HepG2 (cell line): ENCODE results near the gene ADAMTS12. TPM values are rescaled to one million over a fixed set of nuclear protein-coding genes. Genes with fewer than 3 reads are reported as not detected.

Experiments used
- ATAC-seq: fragments of 200-7000 bp; cut with Tn5 transposase; 3 replicates; pipeline ENCODE4 v1.9.1; 2020; ENCODE audit warnings: mild to moderate bottlenecking, moderate library complexity
- BruUV-seq: library from RNA; stranded (reverse); fragments of 400-500 nt; replicated peaks from 2 replicates; lab custom pipeline; 2021; lab: Mats Ljungman, UMichigan
- CTCF ChIA-PET: fragments of 300-600 bp; formaldehyde crosslinking; extraction: SDS; loops from one replicate; lab custom pipeline; 2021; ENCODE audit warnings: low total read pairs, inconsistent platforms, low intra/inter-chr PET ratio; lab: Yijun Ruan, JAX
- POLR2A ChIA-PET: fragments of 350-600 bp; sonication (Branson Sonifier 250); formaldehyde crosslinking; loops from one replicate; lab custom pipeline; 2020; ENCODE audit warnings: antibody characterized with exemption, inconsistent platforms; lab: Yijun Ruan, JAX
- DNase-seq: peaks from one replicate; pipeline ENCODE4 v3.0.0-alpha.2; 2015; ENCODE audit warnings: low spot score
- FAIRE-seq: peaks from 3 replicates; lab custom pipeline; 2011; peaks lifted over from hg19 to GRCh38; lab: Jason Lieb, UNC
- H2AFZ ChIP-seq: one replicate; pipeline ENCODE4 v1.6.1; 2011; ENCODE audit warnings: low read length, inconsistent platforms
- H3K27ac ChIP-seq: fragments of 300-600 bp; 3 replicates; pipeline ENCODE4 v1.8.0; 2011; ENCODE audit warnings: mixed run types, mild to moderate bottlenecking, mixed read lengths, low read length, inconsistent platforms; ENCODE audit not compliant: insufficient read depth; ENCODE audit errors: extremely low read length
- H3K27me3 ChIP-seq, 2 experiments: fragments of 200-600 bp in 1 of 2; 2 replicates in 1 of 2; 3 replicates in 1 of 2; pipeline versions ENCODE4 v1.6.0 to v1.8.0; 2011; ENCODE audit warnings: low read length in 2 of 2, mild to moderate bottlenecking in 2 of 2, moderate library complexity in 2 of 2, inconsistent platforms in 1 of 2; ENCODE audit not compliant: insufficient read depth in 2 of 2, control insufficient read depth in 1 of 2
- H3K36me3 ChIP-seq, 2 experiments: fragments of 200-600 bp in 1 of 2; replicated peaks in 1 of 2; 2 replicates in 1 of 2; 3 replicates in 1 of 2; pipeline versions ENCODE4 v1.5.1 to v1.8.0; 2011; ENCODE audit warnings: low read length in 2 of 2, inconsistent platforms in 1 of 2; ENCODE audit not compliant: insufficient read depth in 2 of 2, control insufficient read depth in 1 of 2
- H3K4me1 ChIP-seq: 2 replicates; pipeline ENCODE4 v1.5.1; 2012; ENCODE audit warnings: low read length, inconsistent platforms; ENCODE audit not compliant: insufficient read depth
- H3K4me2 ChIP-seq: 2 replicates; pipeline ENCODE4 v1.6.0; 2011; ENCODE audit warnings: low read depth, low read length, inconsistent platforms
- H3K4me3 ChIP-seq, 3 experiments: fragments of 200-600 bp in 1 of 3; sonication (generic), shearing (Covaris generic) in 1 of 3; replicated peaks in 1 of 3; 2 replicates each; pipeline ENCODE4 v1.5.1; 2011 to 2016; ENCODE audit warnings: low read length in 3 of 3, inconsistent platforms in 2 of 3, low read depth in 2 of 3, mild to moderate bottlenecking in 2 of 3, control low read depth in 1 of 3, mixed read lengths in 1 of 3; ENCODE audit not compliant: insufficient read depth in 1 of 3
- H3K79me2 ChIP-seq: one replicate; pipeline ENCODE4 v1.6.1; 2011; ENCODE audit warnings: low read length, inconsistent platforms; ENCODE audit not compliant: insufficient read depth
- H3K9ac ChIP-seq: 2 replicates; pipeline ENCODE4 v1.6.0; 2011; ENCODE audit warnings: mild to moderate bottlenecking, low read depth, low read length, inconsistent platforms; ENCODE audit not compliant: insufficient read depth
- H3K9me3 ChIP-seq: 2 replicates; pipeline ENCODE4 v1.5.1; 2012; ENCODE audit warnings: mild to moderate bottlenecking, low read length
- H4K20me1 ChIP-seq: 2 replicates; pipeline ENCODE4 v1.6.0; 2011; ENCODE audit warnings: inconsistent platforms, mild to moderate bottlenecking, low read length, moderate library complexity; ENCODE audit not compliant: insufficient read depth
- AKAP8 ChIP-seq: sonication (generic); formaldehyde crosslinking; IDR thresholded peaks from 2 replicates; pipeline ENCODE4 v1.5.1; 2020; ENCODE audit warnings: mild to moderate bottlenecking, missing genetic modification reagents
- CHD2 ChIP-seq: IDR thresholded peaks from 2 replicates; pipeline ENCODE4 v1.6.1; 2011; ENCODE audit warnings: low read depth, low read length, improper control_type of control experiment
- FOXK2 ChIP-seq: fragments of 450-650 bp; IDR thresholded peaks from 2 replicates; pipeline ENCODE4 v1.6.1; 2016
- HES4 ChIP-seq: sonication (generic); formaldehyde crosslinking; IDR thresholded peaks from 2 replicates; pipeline ENCODE4 v1.9.0; 2021; ENCODE audit warnings: mild to moderate bottlenecking, missing genetic modification reagents, borderline replicate concordance
- HNF4A ChIP-seq: sonication (generic); formaldehyde crosslinking; IDR thresholded peaks from 2 replicates; pipeline ENCODE4 v1.4.0; 2020; ENCODE audit warnings: missing genetic modification reagents
- KMT2B ChIP-seq: IDR thresholded peaks from 2 replicates; pipeline ENCODE4 v1.6.1; 2016; ENCODE audit warnings: missing genetic modification reagents, missing compliant biosample characterization
- MAFF ChIP-seq: IDR thresholded peaks from 2 replicates; pipeline ENCODE4 v1.6.1; 2011; ENCODE audit warnings: low read depth, low read length, improper control_type of control experiment
- MAFK ChIP-seq, 2 experiments: IDR thresholded peaks in 1 of 2; conservative IDR thresholded peaks in 1 of 2; 2 replicates each; pipeline ENCODE4 v1.6.1; 2011; ENCODE audit warnings: improper control_type of control experiment in 2 of 2, low read length in 2 of 2
- NCOR1 ChIP-seq: fragments of 200-600 bp; sonication (generic); IDR thresholded peaks from 2 replicates; pipeline ENCODE4 v1.7.0; 2017; ENCODE audit warnings: antibody characterized with exemption, low read length, borderline replicate concordance
- PAF1 ChIP-seq: IDR thresholded peaks from 2 replicates; pipeline ENCODE4 v1.6.1; 2016; ENCODE audit warnings: missing genetic modification reagents, missing compliant biosample characterization
- SIX4 ChIP-seq: sonication (generic); formaldehyde crosslinking; IDR thresholded peaks from 2 replicates; pipeline ENCODE4 v1.4.0; 2020; ENCODE audit warnings: missing genetic modification reagents
- TAF15 ChIP-seq: fragments of 200-400 bp; formaldehyde crosslinking; IDR thresholded peaks from one replicate; pipeline ENCODE4 v1.6.1; 2018; ENCODE audit warnings: mild to moderate bottlenecking, low read depth, low read length; ENCODE audit not compliant: poor library complexity, severe bottlenecking
- WIZ ChIP-seq: sonication (generic); formaldehyde crosslinking; IDR thresholded peaks from 2 replicates; pipeline ENCODE4 v1.5.1; 2020; ENCODE audit warnings: mild to moderate bottlenecking, missing genetic modification reagents
- XBP1 ChIP-seq: sonication (generic); formaldehyde crosslinking; IDR thresholded peaks from 2 replicates; pipeline ENCODE4 v1.5.0; 2020; ENCODE audit warnings: missing genetic modification reagents
- ZBTB8A ChIP-seq: sonication (generic); formaldehyde crosslinking; IDR thresholded peaks from 2 replicates; pipeline ENCODE4 v1.4.0; 2020; ENCODE audit warnings: mild to moderate bottlenecking, low read depth, missing genetic modification reagents, borderline replicate concordance
- ZNF550 ChIP-seq: sonication (generic); formaldehyde crosslinking; IDR thresholded peaks from 2 replicates; pipeline ENCODE4 v1.4.0; 2020; ENCODE audit warnings: mild to moderate bottlenecking, missing genetic modification reagents, borderline replicate concordance
- ZNF879 ChIP-seq: sonication (generic); formaldehyde crosslinking; IDR thresholded peaks from 2 replicates; pipeline ENCODE4 v1.8.1; 2023; ENCODE audit warnings: missing genetic modification reagents
- WGBS: methylation state at CpG from one replicate; pipeline ENCODE4 v1.1.6; 2017; ENCODE audit warnings: low lambda C conversion rate; 5-methylcytosine and 5-hydroxymethylcytosine counted together
- in situ Hi-C: cut with HindIII; loops from 2 replicates; pipeline ENCODE4 v1.10.0; 2017; ENCODE audit warnings: low pct_unique_long_range_greater_than_20kb; ENCODE audit not compliant: extremely low pct_ligation_motif_present
- intact Hi-C: fragments of 100-400 bp; cut with micrococcal nuclease; formaldehyde crosslinking; loops from one replicate; pipeline ENCODE4 v1.10.0; 2022; ENCODE audit not compliant: unreplicated experiment
- polyA plus RNA-seq, 8 experiments: library from polyadenylated mRNA; depleted of rRNA in 3 of 8; stranded (reverse) in 7 of 8; unstranded in 1 of 8; fragments of >200 nt; fragmentation: Illumina TruSeq in 4 of 8; extraction: Trizol in 4 of 8; gene quantifications; 2 replicates each; pipeline versions ENCODE4 v1.2.1 to v1.2.3, GENCODE V29; 2011 to 2016; ENCODE audit warnings: low read depth in 4 of 8, missing spikeins in 1 of 8, mixed read lengths in 1 of 8; ENCODE audit not compliant: insufficient read depth in 1 of 8
- total RNA-seq, 5 experiments: library from RNA; depleted of rRNA; stranded (reverse); fragments of >200 nt; fragmentation: Illumina TruSeq; extraction: Trizol; gene quantifications; 2 replicates each; pipeline ENCODE4 v1.2.3, GENCODE V29; 2016; ENCODE audit warnings: low read depth in 1 of 5
- TF ChIP-seq, protein P1 (sequence below): sonication (generic); formaldehyde crosslinking; IDR thresholded peaks from 2 replicates; pipeline ENCODE4 v1.4.0; 2020; ENCODE audit warnings: missing genetic modification reagents; ENCODE audit errors: not compliant biosample characterization

The ADAMTS12 gene
- total and polyA plus RNA-seq, 2 of the 13 experiments (the other 11 are each of a cell fraction or from before 2014, with no cell fraction given): 0.03 TPM; not detected in 1

DNA sequence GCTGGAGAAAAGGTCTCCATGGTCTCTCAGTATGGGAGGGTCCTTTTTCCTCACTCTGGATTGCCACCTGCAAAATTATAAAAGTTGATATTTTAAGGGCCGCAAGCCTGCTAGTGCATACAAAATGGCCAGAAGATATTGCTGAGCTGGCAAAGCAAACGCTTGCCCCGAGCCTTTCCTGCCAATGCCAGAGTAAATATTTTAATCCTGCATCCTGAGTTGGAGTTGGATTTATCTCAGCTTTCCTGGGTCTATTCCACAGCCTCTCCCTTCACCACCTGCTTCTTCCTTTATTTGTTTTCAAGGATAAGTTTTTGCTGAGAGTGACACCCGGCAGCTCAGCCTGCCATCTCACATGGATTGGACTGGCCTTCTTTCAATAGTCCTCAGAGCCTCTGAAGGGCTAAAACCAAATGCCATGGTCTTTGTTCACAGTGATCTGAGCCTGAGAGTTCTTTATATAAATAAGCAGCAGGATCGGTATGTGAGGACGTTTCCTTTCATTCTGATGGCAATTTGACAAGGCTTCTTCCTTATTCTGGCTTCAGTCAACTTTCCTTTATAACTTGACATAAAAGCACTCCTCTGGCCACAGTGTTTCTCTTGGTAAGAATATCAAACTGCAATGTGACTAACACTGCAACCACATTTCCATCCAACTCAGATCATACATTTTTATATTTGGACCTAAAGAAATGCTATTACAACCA is 170.1 kb downstream of the ADAMTS12 start:
- 21% methylated on average over 6 of the region's 6 CpGs for WGBS
- ChIA-PET CTCF (no interaction called here), POLR2A (no interaction called here)
- Histone ChIP-seq H3K27ac (no peak overlapping the region), H3K36me3 (no peaks in the 10 kb centered on the region), H3K79me2 (no peaks in the 10 kb centered on the region), H4K20me1 (no peaks in the 10 kb centered on the region), H3K4me1 (no peaks in the 10 kb centered on the region), H3K9ac (no peak overlapping the region), H3K4me3 (no peak overlapping the region), H2AFZ (no peak overlapping the region), H3K9me3 (no peaks in the 10 kb centered on the region), H3K27me3 (no peaks in the 10 kb centered on the region), H3K4me2 (no peak overlapping the region)
- in situ Hi-C loops: no loop called here
- no peak for ATAC-seq
- no peak for FAIRE-seq
- TF ChIP-seq KMT2B (CRISPR knock-in tag) (no peak), MAFF (peak; percentile 52; the same call in 1 of the 2 replicates), MAFK (conservative IDR thresholded peaks at IDR 0.05 in 1 of 2, IDR thresholded peaks at IDR 0.05 in 1 of 2; ENCODE audit: low read length in 2 of 2) (peak; percentile 63 to 73)
- no TSS peak for BruUV-seq
- intact Hi-C loops: no loop called here
- no peak for DNase-seq

DNA sequence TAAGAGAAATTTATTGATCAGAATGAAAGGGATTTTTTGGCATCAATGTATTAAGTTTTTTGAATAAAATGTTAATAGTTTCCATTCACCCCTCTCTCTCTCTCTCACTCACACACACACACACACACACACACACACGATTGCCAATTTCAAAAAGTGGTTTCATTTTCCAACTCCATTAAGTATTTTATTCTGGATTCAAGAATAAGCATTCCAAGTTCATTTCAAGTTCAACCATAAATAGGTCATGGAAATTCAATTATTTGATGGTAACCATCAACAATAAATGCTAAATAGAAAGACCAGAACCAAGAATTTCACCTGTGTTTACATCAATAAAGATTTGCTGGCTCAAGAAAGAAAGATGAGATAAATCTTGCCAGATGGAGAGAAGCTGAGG is 171.6 kb downstream of the ADAMTS12 start:
- no TSS peak for BruUV-seq
- H3K27ac ChIP-seq: no peak overlapping the region
- H4K20me1 ChIP-seq: no peaks in the 10 kb centered on the region
- DNase-seq: no peak
- no peaks in the 10 kb centered on the region for H3K27me3 ChIP-seq
- H3K9ac ChIP-seq: no peak overlapping the region
- no peak overlapping the region for H3K4me3 ChIP-seq
- ChIA-PET POLR2A (no interaction called here), CTCF (no interaction called here)
- H3K4me1 ChIP-seq: no peaks in the 10 kb centered on the region
- no peaks in the 10 kb centered on the region for H3K79me2 ChIP-seq
- H3K9me3 ChIP-seq: no peaks in the 10 kb centered on the region
- FAIRE-seq: no peak
- intact Hi-C loops: no loop called here
- in situ Hi-C loops: no loop called here
- WGBS: 0% methylated on average over 1 of the region's 1 CpG
- no peak overlapping the region for H3K4me2 ChIP-seq
- H2AFZ ChIP-seq: no peak overlapping the region
- no peaks in the 10 kb centered on the region for H3K36me3 ChIP-seq
- no peak for ATAC-seq
- TF ChIP-seq XBP1 (CRISPR knock-in tag) (no peak), NCOR1 (no peak), ZNF550 (CRISPR knock-in tag) (no peak), TAF15 (no peak), PAF1 (CRISPR knock-in tag) (no peak), ZBTB8A (CRISPR knock-in tag) (no peak), FOXK2 (no peak), AKAP8 (CRISPR knock-in tag) (no peak), WIZ (CRISPR knock-in tag) (no peak), HES4 (no peak), HNF4A (CRISPR knock-in tag) (no peak), SIX4 (CRISPR knock-in tag) (no peak), CHD2 (no peak), ZNF879 (no peak)
- TF ChIP-seq, protein P1, sequence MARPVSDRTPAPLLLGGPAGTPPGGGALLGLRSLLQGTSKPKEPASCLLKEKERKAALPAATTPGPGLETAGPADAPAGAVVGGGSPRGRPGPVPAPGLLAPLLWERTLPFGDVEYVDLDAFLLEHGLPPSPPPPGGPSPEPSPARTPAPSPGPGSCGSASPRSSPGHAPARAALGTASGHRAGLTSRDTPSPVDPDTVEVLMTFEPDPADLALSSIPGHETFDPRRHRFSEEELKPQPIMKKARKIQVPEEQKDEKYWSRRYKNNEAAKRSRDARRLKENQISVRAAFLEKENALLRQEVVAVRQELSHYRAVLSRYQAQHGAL (CRISPR knock-in tag): no peak
